HL-60 (cell line): ENCODE measurements around the gene RTCB.

ENCODE experiments used
- DNase-seq, 2 experiments: peaks; one replicate each; pipeline ENCODE4 v3.0.0-alpha.2; 2010 to 2020; ENCODE audit warnings: low read depth in 1 of 2, low spot score in 1 of 2
- H3K27ac ChIP-seq: fragments of 250-450 bp; sonication (Bioruptor Pico); replicated peaks from 2 replicates; pipeline ENCODE4 v1.5.1; 2020; ENCODE audit warnings: mild to moderate bottlenecking, moderate library complexity
- H3K27me3 ChIP-seq: fragments of 250-450 bp; sonication (Bioruptor Pico); 2 replicates; pipeline ENCODE4 v1.5.1; 2021; ENCODE audit warnings: mild to moderate bottlenecking, moderate library complexity; ENCODE audit not compliant: insufficient read depth, poor library complexity, severe bottlenecking
- H3K4me3 ChIP-seq: replicated peaks from 2 replicates; pipeline ENCODE4 v1.5.1; 2011; ENCODE audit warnings: mild to moderate bottlenecking, control low read depth, low read length; ENCODE audit not compliant: insufficient read depth
- CTCF ChIP-seq: IDR thresholded peaks from one replicate; pipeline ENCODE4 v1.5.1; 2011; ENCODE audit warnings: low read length, control low read depth, inconsistent platforms; ENCODE audit not compliant: insufficient read depth
- GABPA ChIP-seq: IDR thresholded peaks from 2 replicates; pipeline ENCODE4 v1.6.1; 2012; ENCODE audit warnings: low read depth
- POLR2AphosphoS5 ChIP-seq: IDR thresholded peaks from 2 replicates; pipeline ENCODE4 v1.6.1; 2012; ENCODE audit warnings: low read depth
- REST ChIP-seq: IDR thresholded peaks from 2 replicates; pipeline ENCODE4 v1.6.1; 2012; ENCODE audit warnings: low read depth; ENCODE audit not compliant: insufficient replicate concordance
- SPI1 ChIP-seq: IDR thresholded peaks from 2 replicates; pipeline ENCODE4 v1.6.1; 2012; ENCODE audit warnings: low read depth, mild to moderate bottlenecking, borderline replicate concordance

The RTCB gene

GRCh38 chr22:32341122-32341740 lies 70.8 kb downstream of the RTCB start:
- H3K4me3 ChIP-seq, result no peak overlapping the region
- no peak for TF ChIP-seq CTCF
- TF ChIP-seq GABPA, result no peak
- no peak for TF ChIP-seq SPI1
- no peak for TF ChIP-seq REST
- no peak for TF ChIP-seq POLR2AphosphoS5
- H3K27ac ChIP-seq, result no peak overlapping the region
- DNase-seq, result no peak
- peaks cover 21% of the 10 kb centered on the region for H3K27me3 ChIP-seq

DNA sequence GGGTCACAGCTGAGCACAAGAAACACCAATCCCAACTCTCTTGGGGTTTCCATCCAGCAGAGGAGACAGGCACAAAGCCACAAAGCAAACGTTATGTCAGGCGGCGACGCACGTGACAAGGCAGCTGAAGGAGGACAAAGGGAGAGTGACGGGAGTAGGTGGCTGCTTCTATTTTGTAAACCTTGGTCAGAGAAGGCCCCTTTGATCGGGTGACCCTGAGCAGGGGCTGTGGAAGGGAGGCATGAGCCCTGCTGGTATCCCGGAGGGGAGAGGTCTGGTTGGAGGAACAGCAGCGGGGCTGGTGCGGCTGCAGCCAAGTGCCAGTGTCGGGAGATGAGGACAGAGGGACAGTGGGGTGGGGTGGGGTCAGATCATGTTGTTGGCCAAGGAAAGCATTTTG lies 71.6 kb downstream of the RTCB start:
- DNase-seq, result no peak
- H3K27ac ChIP-seq, result no peak overlapping the region
- H3K4me3 ChIP-seq, result no peak overlapping the region
- H3K27me3 ChIP-seq, result peaks cover 21% of the 10 kb centered on the region
- TF ChIP-seq SPI1, result no peak
- TF ChIP-seq POLR2AphosphoS5, result no peak
- TF ChIP-seq CTCF, result no peak
- no peak for TF ChIP-seq REST
- TF ChIP-seq GABPA, result no peak

- H3K4me3 ChIP-seq, result no peak overlapping the region
- peaks cover 19% of the 10 kb centered on the region for H3K27me3 ChIP-seq
- no peak for DNase-seq
- H3K27ac ChIP-seq, result no peak overlapping the region
- TF ChIP-seq GABPA, result no peak
- TF ChIP-seq REST, result no peak
- TF ChIP-seq CTCF, result no peak
- no peak for TF ChIP-seq POLR2AphosphoS5
- TF ChIP-seq SPI1, result no peak
Measured at GRCh38 chr22:32339190-32340012, 72.6 kb downstream of the RTCB start.
